Caco-2 (cell line): Measurements from ENCODE around the gene NINJ1. TPM values are rescaled to one million over a fixed set of nuclear protein-coding genes. Genes with fewer than 3 reads are reported as not detected.

Experiments
- BruUV-seq: library from RNA; stranded (reverse); fragments of 400-500 nt; replicated peaks from 2 replicates; lab custom pipeline; 2021; lab: Mats Ljungman, UMichigan
- CTCF ChIA-PET: fragments of 300-600 bp; sonication (Branson Sonifier 250); formaldehyde crosslinking; loops from one replicate; lab custom pipeline; 2022; ENCODE audit warnings: antibody characterized with exemption; lab: Charles Lee
- POLR2A ChIA-PET: fragments of 300-600 bp; sonication (Branson Sonifier 250); formaldehyde crosslinking; loops from one replicate; lab custom pipeline; 2022; ENCODE audit warnings: antibody characterized with exemption; lab: Charles Lee
- DNase-seq, 2 experiments: peaks; one replicate each; pipeline versions ENCODE4 v3.0.0 to v3.0.0-alpha.2; 2020 to 2022
- H3K27me3 ChIP-seq: replicated peaks from 2 replicates; pipeline ENCODE4 v1.6.0; 2011; ENCODE audit warnings: low read length; ENCODE audit not compliant: control insufficient read depth, insufficient read depth
- H3K36me3 ChIP-seq: 2 replicates; pipeline ENCODE4 v1.5.1; 2011; ENCODE audit warnings: low read length; ENCODE audit not compliant: control insufficient read depth, insufficient read depth
- H3K4me1 ChIP-seq: fragments of 250-450 bp; sonication (Bioruptor Pico); 2 replicates; pipeline ENCODE4 v1.5.1; 2020; ENCODE audit warnings: mild to moderate bottlenecking
- H3K4me3 ChIP-seq: 2 replicates; pipeline ENCODE4 v1.5.1; 2011; ENCODE audit warnings: low read depth, mild to moderate bottlenecking, control low read depth, low read length
- H3K9me3 ChIP-seq: fragments of 250-450 bp; sonication (Bioruptor Pico); 2 replicates; pipeline ENCODE4 v1.5.1; 2020; ENCODE audit warnings: mild to moderate bottlenecking, moderate library complexity
- H3K27ac Mint-ChIP-seq: one replicate; pipeline ENCODE4 v1.8.0; 2022; ENCODE audit warnings: mixed read lengths; ENCODE audit not compliant: unreplicated experiment
- H3K27me3 Mint-ChIP-seq: one replicate; pipeline ENCODE4 v1.8.0; 2022; ENCODE audit warnings: mixed read lengths; ENCODE audit not compliant: insufficient read depth, unreplicated experiment
- H3K36me3 Mint-ChIP-seq: one replicate; pipeline ENCODE4 v1.8.0; 2022; ENCODE audit warnings: mild to moderate bottlenecking, mixed read lengths; ENCODE audit not compliant: insufficient read depth, unreplicated experiment
- H3K4me1 Mint-ChIP-seq: one replicate; pipeline ENCODE4 v1.8.0; 2022; ENCODE audit warnings: low read depth, mixed read lengths; ENCODE audit not compliant: unreplicated experiment
- H3K4me3 Mint-ChIP-seq: one replicate; pipeline ENCODE4 v1.8.0; 2022; ENCODE audit warnings: mild to moderate bottlenecking, moderate library complexity, mixed read lengths; ENCODE audit not compliant: unreplicated experiment
- H3K9me3 Mint-ChIP-seq: one replicate; pipeline ENCODE4 v1.8.0; 2022; ENCODE audit warnings: mixed read lengths; ENCODE audit not compliant: unreplicated experiment
- CTCF ChIP-seq, 2 experiments: fragments of 200-600 bp in 1 of 2; IDR thresholded peaks; 1 replicate in 1 of 2; 2 replicates in 1 of 2; pipeline versions ENCODE4 v1.5.1 to v1.8.0; 2011 to 2022; ENCODE audit warnings: antibody characterized with exemption in 1 of 2, control low read depth in 1 of 2, inconsistent platforms in 1 of 2, low read depth in 1 of 2, low read length in 1 of 2, mild to moderate bottlenecking in 1 of 2, moderate library complexity in 1 of 2; ENCODE audit not compliant: insufficient read depth in 1 of 2, severe bottlenecking in 1 of 2, unreplicated experiment in 1 of 2
- intact Hi-C: fragments of 100-400 bp; cut with micrococcal nuclease; formaldehyde crosslinking; loops from one replicate; pipeline ENCODE4 v1.10.0; 2022; ENCODE audit not compliant: unreplicated experiment
- total RNA-seq: library from RNA; stranded (reverse); gene quantifications from 2 replicates; pipeline ENCODE4 v1.2.3, GENCODE V29; 2022

The NINJ1 gene
- total RNA-seq, 1 experiment from 2014 or later: 35.6 TPM

DNA sequence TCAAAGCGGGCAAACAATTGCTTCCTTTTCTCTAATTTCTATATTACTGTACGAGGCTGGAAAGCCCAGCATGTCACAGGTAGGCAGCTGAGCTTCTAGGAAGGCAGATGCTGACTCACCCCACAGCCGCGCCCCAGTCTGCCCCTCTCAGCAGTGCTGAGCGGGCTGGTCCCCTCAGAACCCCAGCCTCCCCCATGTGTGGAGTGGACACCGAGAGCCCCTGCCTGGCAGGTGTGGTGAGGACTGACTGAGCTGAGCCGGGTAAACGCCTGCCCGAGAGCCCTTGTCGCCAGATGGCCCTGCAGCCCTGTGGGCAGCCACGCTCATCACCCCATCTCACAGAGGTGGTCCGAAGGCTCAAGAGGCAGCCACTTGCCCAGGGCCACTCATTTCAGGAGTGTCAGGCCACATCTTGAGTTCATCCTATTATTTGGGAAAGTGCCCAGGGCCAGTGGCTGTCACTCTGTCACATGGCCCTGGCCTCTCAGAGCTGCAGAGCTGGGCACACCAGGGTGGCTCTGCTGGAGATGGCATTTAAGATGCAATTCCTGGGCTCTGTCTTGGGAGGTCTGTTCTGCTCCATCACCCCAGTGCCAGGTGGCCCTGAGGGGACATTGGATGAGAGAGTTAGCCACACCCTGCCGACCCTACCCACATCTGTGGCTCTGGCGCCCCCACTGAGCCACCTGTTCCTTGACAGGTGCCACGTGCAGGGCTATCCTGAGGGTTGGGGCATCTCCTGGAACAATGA, 25.6 kb downstream of the NINJ1 start:
- ChIA-PET POLR2A (no interaction called here), CTCF (interaction anchor here (0.7 to 0.9 kb wide), 4 partner anchors 13 to 150 kb away, joined by 3 to 7 read pairs (median 4); partner anchors contain the start of gene NINJ1)
- H3K36me3 ChIP-seq: no peaks in the 10 kb centered on the region

DNA sequence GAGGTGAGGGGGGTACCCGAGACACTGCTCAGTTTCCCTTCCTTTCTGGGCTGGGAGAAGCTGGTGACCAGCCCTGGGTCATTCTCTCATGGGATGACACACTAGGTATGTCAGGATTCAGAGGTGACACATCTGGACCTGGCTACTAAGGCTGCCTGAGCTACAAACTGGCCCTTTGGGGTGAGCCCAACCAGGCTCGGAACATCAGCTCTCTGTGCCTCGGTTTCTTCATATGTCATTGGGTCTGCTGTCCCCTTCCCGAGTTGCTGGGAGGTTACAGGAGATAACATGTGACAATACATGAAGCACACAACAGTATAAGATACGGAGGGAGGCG, 26.3 kb downstream of the NINJ1 start:
- Mint-ChIP-seq H3K4me3 (no peak overlapping the region), H3K36me3 (no peaks in the 10 kb centered on the region), H3K9me3 (peaks cover 10% of the 10 kb centered on the region), H3K27me3 (no peaks in the 10 kb centered on the region), H3K4me1 (no peaks in the 10 kb centered on the region), H3K27ac (no peak overlapping the region)
- CTCF ChIA-PET: no interaction called here
- H3K9me3 ChIP-seq: no peaks in the 10 kb centered on the region
- intact Hi-C loops: no loop called here
- H3K27me3 ChIP-seq: no peaks in the 10 kb centered on the region
- TF ChIP-seq CTCF (IDR thresholded peaks at IDR 0.05; ENCODE audit: insufficient read depth in 1 of 2, low read depth in 1 of 2, low read length in 1 of 2, severe bottlenecking in 1 of 2, unreplicated experiment in 1 of 2): no peak
- no peak for DNase-seq
- no peaks in the 10 kb centered on the region for H3K36me3 ChIP-seq
- no peaks in the 10 kb centered on the region for H3K4me1 ChIP-seq
- BruUV-seq: no TSS peak
- POLR2A ChIA-PET: no interaction called here
- no peak overlapping the region for H3K4me3 ChIP-seq

More for the DNA sequence above, 25.6 kb downstream of the NINJ1 start:
- Mint-ChIP-seq H3K27ac (no peak overlapping the region), H3K9me3 (peaks cover 10% of the 10 kb centered on the region), H3K36me3 (no peaks in the 10 kb centered on the region), H3K4me3 (no peak overlapping the region), H3K4me1 (no peaks in the 10 kb centered on the region), H3K27me3 (no peaks in the 10 kb centered on the region)
- Histone ChIP-seq H3K4me3 (no peak overlapping the region), H3K9me3 (no peaks in the 10 kb centered on the region), H3K27me3 (no peaks in the 10 kb centered on the region), H3K4me1 (no peaks in the 10 kb centered on the region)
- intact Hi-C loops: loop anchor here (1.0 kb wide), 1 partner anchor 197 kb away; no protein-coding TSS in a partner anchor
- DNase-seq: no peak
- no peak for TF ChIP-seq CTCF (IDR thresholded peaks at IDR 0.05; ENCODE audit: insufficient read depth in 1 of 2, low read depth in 1 of 2, low read length in 1 of 2, severe bottlenecking in 1 of 2, unreplicated experiment in 1 of 2)
- no TSS peak for BruUV-seq

DNA sequence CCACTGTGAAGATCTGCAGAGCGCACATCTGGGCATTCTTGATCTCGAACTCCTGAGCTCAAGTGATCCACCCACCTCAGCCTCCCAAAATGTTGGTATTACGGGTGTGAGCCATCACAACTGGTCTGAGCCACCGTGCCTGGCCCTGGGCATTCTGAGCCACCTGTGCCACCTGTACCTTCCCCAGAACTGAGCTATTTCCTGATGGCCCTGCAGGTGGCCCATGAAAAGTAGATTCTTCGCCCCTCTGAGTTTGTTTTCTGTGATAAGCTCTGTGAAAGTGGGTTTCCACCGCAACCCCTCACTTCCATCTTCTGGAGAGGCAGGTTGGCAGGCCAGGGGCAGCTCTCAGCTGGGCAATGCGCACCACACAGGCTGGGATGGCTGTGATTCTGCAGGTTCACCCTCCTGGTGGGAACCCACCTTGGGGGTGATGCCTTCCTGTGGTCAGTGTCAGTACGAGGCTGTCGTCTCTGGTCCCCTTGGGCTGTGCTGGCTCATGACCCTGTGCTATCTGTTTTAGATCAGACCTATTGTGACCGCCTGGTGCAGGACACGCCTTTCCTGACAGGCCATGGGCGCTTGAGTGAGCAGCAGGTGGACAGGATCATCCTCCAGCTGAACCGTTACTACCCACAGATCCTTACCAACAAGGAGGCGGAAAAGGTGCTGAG, 26.8 kb downstream of the NINJ1 start:
- H3K36me3 Mint-ChIP-seq: no peaks in the 10 kb centered on the region
- no peak overlapping the region for H3K4me3 Mint-ChIP-seq
- H3K36me3 ChIP-seq: no peaks in the 10 kb centered on the region
- intact Hi-C loops: no loop called here
- no peaks in the 10 kb centered on the region for H3K4me1 Mint-ChIP-seq
- no peaks in the 10 kb centered on the region for H3K9me3 ChIP-seq
- no peak for TF ChIP-seq CTCF (IDR thresholded peaks at IDR 0.05; ENCODE audit: insufficient read depth in 1 of 2, low read depth in 1 of 2, low read length in 1 of 2, severe bottlenecking in 1 of 2, unreplicated experiment in 1 of 2)
- H3K27me3 Mint-ChIP-seq: no peaks in the 10 kb centered on the region
- H3K4me3 ChIP-seq: no peak overlapping the region
- no peaks in the 10 kb centered on the region for H3K27me3 ChIP-seq
- DNase-seq: no peak
- BruUV-seq: no TSS peak
- ChIA-PET CTCF (no interaction called here), POLR2A (no interaction called here)
- H3K9me3 Mint-ChIP-seq: peaks cover 10% of the 10 kb centered on the region
- H3K27ac Mint-ChIP-seq: no peak overlapping the region
- H3K4me1 ChIP-seq: no peaks in the 10 kb centered on the region
